PC-9 (cell line): Measurements from ENCODE around the gene EHBP1L1.

ENCODE experiments used
- CTCF ChIP-seq: fragments of 200-600 bp; sonication (generic); conservative IDR thresholded peaks from 2 replicates; pipeline ENCODE4 v1.6.1; 2017; ENCODE audit warnings: mixed run types, antibody characterized with exemption, mild to moderate bottlenecking, moderate library complexity
- EZH2 ChIP-seq: fragments of 200-600 bp; sonication (generic); IDR thresholded peaks from 2 replicates; pipeline ENCODE4 v1.8.0; 2017; ENCODE audit warnings: antibody characterized with exemption, low read depth

DNA sequence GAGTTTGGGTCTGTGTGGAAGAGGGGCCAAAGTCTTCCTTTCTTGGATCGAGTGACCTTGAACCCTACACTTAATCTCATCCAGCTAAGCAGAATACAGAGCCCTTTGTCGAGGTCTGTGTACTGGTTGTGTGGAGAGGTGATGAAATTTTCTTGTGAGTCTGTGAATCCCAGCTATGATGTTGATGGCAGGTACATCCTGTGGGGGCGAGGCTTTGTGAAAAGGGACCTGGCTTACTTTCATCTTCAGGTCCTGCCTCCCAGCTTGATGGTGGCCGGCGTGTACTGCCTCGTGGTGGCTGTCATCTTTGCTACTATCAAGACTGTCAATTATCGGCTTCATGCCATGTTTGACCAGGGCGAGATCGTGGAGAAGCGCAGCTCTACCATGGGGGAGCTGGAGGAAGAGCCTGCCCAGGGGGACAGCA lies 40.7 kb downstream of the EHBP1L1 start:
- TF ChIP-seq CTCF (no peak), EZH2 (no peak)
